NB4 (cell line): Measurements from ENCODE around the gene DGKQ.

Source experiments
- CTCF ChIP-seq: IDR thresholded peaks from one replicate; pipeline ENCODE4 v1.5.1; 2012; ENCODE audit warnings: low read depth, low read length
- MAX ChIP-seq: IDR thresholded peaks from 2 replicates; pipeline ENCODE4 v1.6.1; 2011; ENCODE audit warnings: low read depth, low read length
- MYC ChIP-seq: IDR thresholded peaks from 2 replicates; pipeline ENCODE4 v1.6.1; 2011; ENCODE audit warnings: low read depth, low read length
- POLR2A ChIP-seq: IDR thresholded peaks from 2 replicates; pipeline ENCODE4 v1.6.1; 2011; ENCODE audit warnings: mild to moderate bottlenecking; ENCODE audit not compliant: insufficient read length; ENCODE audit errors: extremely low read depth

- TF ChIP-seq CTCF, result no peak
- TF ChIP-seq POLR2A, result peak; percentile 49
- TF ChIP-seq MAX, result no peak
- no peak for TF ChIP-seq MYC
These were observed 37.8 kb upstream of the DGKQ start, which contains the start of gene FGFRL1 for GRCh38 chr4:1011022-1011665.
